ENCODE measurements around the gene SPATA31C2. TPM values are rescaled to one million over a fixed set of nuclear protein-coding genes. Genes with fewer than 3 reads are reported as not detected.

SPATA31C2 gene
- total and polyA plus RNA-seq, 2 donors (not counting 3 experiments of a cell fraction or from before 2014, with no cell fraction given) = not detected

DNA sequence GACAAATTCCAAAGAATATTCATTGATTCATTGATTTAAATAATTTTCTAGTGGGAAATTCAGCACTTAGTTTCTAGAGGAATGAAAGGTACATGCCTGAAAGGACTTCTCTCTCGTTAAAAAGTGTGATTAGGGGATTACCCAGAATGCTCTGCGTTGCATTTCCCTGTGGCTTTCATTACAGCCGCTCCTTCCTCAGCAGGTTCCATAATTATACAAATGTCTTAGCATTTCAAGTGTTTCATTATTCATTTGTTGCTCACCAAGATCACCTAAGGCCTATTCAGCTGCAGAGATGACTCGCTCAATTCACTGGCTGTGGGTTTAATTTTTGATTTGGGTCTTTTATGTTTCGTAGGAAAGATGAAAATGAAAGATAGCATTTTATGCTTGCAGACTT, 52.8 kb downstream of the SPATA31C2 start:
- no peak overlapping the region for H3K4me3 ChIP-seq (replicated peaks in 1 of 3; ENCODE audit: insufficient read depth in 1 of 3, low read depth in 1 of 3, low read length in 3 of 3)
- no peaks in the 10 kb centered on the region for H3K9me1 ChIP-seq (replicated peaks; ENCODE audit: control insufficient read depth, extremely low read depth, insufficient read depth, low read length)
- no peaks in the 10 kb centered on the region for H3K79me2 ChIP-seq (ENCODE audit: control insufficient read depth, insufficient read depth, low read length)
- no TSS peak for BruUV-seq (replicated peaks)
- ChIA-PET CTCF (no interaction called here), POLR2A (no interaction called here)
- FAIRE-seq (no peak), DNase-seq (ENCODE audit: low read depth, low spot score) (no peak)
- no peaks in the 10 kb centered on the region for H3K9me3 ChIP-seq (replicated peaks; ENCODE audit: control insufficient read depth, insufficient read depth, low read length)
- no peaks in the 10 kb centered on the region for H3K36me3 ChIP-seq (ENCODE audit: control insufficient read depth in 2 of 2, extremely low read depth in 1 of 2, insufficient read depth in 2 of 2, low read length in 2 of 2)
- H2AFZ ChIP-seq (ENCODE audit: low read depth, low read length) = no peak overlapping the region
- dilution Hi-C loops (cut with MboI; ENCODE audit: extremely low pct_ligation_motif_present, low sequenced_read_pairs) (no loop called here), intact Hi-C loops (cut with micrococcal nuclease) (no loop called here)
- no peak for TF ChIP-seq GATA2 (IDR thresholded peaks at IDR 0.05; ENCODE audit: insufficient read depth, insufficient read length, low read depth, low read length)
- no peak for TF ChIP-seq JUN (IDR thresholded peaks at IDR 0.05; ENCODE audit: borderline replicate concordance, insufficient read depth, insufficient read length, low read depth)
- TF ChIP-seq, protein P1, sequence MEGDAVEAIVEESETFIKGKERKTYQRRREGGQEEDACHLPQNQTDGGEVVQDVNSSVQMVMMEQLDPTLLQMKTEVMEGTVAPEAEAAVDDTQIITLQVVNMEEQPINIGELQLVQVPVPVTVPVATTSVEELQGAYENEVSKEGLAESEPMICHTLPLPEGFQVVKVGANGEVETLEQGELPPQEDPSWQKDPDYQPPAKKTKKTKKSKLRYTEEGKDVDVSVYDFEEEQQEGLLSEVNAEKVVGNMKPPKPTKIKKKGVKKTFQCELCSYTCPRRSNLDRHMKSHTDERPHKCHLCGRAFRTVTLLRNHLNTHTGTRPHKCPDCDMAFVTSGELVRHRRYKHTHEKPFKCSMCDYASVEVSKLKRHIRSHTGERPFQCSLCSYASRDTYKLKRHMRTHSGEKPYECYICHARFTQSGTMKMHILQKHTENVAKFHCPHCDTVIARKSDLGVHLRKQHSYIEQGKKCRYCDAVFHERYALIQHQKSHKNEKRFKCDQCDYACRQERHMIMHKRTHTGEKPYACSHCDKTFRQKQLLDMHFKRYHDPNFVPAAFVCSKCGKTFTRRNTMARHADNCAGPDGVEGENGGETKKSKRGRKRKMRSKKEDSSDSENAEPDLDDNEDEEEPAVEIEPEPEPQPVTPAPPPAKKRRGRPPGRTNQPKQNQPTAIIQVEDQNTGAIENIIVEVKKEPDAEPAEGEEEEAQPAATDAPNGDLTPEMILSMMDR (IDR thresholded peaks at IDR 0.05; ENCODE audit: extremely low read depth in 1 of 2, insufficient read depth in 1 of 2, low read depth in 1 of 2, low read length in 2 of 2) = no peak
- TF ChIP-seq FOS (IDR thresholded peaks at IDR 0.05; ENCODE audit: borderline replicate concordance, insufficient read depth, low read length) = no peak
- TF ChIP-seq POLR2A (IDR thresholded peaks at IDR 0.05; ENCODE audit: low read depth, low read length) = no peak
- TF ChIP-seq, protein P2, sequence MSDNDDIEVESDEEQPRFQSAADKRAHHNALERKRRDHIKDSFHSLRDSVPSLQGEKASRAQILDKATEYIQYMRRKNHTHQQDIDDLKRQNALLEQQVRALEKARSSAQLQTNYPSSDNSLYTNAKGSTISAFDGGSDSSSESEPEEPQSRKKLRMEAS (IDR thresholded peaks at IDR 0.05; ENCODE audit: insufficient read depth, insufficient read length) = no peak
- no peak for TF ChIP-seq EZH2 (IDR thresholded peaks at IDR 0.05; ENCODE audit: borderline replicate concordance, low read depth, low read length, severe bottlenecking)
- TF ChIP-seq POLR2AphosphoS5 (IDR thresholded peaks at IDR 0.05; ENCODE audit: insufficient read depth, low read depth, low read length) = no peak
- no peak for TF ChIP-seq MYC (IDR thresholded peaks at IDR 0.05; ENCODE audit: low read depth, low read length)
- H3K27me3 ChIP-seq (ENCODE audit: control insufficient read depth in 2 of 2, insufficient read depth in 2 of 2, low read length in 2 of 2) = no peaks in the 10 kb centered on the region
- no peaks in the 10 kb centered on the region for H3K4me1 ChIP-seq (ENCODE audit: control insufficient read depth, extremely low read depth, insufficient read depth, low read length)
- no peaks in the 10 kb centered on the region for H4K20me1 ChIP-seq (replicated peaks; ENCODE audit: control insufficient read depth, extremely low read depth, insufficient read depth, low read length)
- H3K9ac ChIP-seq (replicated peaks; ENCODE audit: extremely low read depth, insufficient read depth, low read length) = no peak overlapping the region
- H3K4me2 ChIP-seq (ENCODE audit: insufficient read depth, low read length) = no peak overlapping the region
- no peak overlapping the region for H3K27ac ChIP-seq (ENCODE audit: insufficient read depth, low read depth, low read length)

Measured in endothelial cell of umbilical vein (primary cell).